ENCODE results near the gene ABHD11. TPM values are rescaled to one million over a fixed set of nuclear protein-coding genes. Genes with fewer than 3 reads are reported as not detected.

Gene ABHD11
- total and polyA plus RNA-seq, 4 donors = 5.1 to 7.6 (median 6.6) TPM

DNA sequence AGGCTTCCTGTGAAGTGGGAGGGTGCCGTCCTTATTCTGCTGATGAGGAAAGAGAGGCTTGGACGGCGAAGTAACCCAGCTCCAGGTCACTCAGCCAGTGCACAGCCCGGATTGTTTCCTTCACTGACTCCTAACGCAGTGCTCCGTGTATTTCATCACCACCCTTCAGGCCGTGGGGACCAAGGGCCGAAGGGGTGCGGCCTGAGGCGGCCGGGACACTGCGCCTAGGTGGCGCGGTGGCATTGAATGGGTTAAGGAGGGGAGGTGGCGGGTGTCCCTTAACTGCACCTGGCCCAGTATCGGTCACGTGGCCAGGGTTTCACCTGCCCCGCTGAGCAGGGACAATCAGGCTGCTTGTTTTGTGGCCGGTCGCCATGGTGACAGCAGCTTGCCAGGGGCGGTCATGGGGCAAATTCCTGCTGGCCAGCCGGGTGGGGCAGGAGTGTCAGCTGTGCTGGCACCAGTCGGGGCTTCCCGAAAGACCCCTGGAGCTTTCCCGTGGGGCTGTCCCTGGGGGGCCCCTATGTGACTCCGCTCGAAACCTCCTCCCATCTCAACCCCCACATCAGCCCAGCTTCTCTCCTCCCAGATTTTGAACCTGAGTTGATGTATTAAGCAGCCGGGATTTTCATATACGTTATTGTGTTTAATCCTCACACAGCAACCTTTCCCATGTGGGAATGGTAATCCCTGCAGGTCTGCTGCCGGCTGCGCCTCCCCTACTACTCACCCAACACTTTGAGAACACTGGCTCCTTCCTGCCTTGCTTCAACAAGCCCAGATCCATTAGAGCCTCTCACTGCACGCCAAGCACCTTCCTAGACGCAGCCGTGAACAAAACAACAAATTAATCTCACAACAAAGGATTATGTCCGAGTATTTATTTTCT lies 4.4 kb upstream of the ABHD11 start (continued):
- TF ChIP-seq, protein P1, sequence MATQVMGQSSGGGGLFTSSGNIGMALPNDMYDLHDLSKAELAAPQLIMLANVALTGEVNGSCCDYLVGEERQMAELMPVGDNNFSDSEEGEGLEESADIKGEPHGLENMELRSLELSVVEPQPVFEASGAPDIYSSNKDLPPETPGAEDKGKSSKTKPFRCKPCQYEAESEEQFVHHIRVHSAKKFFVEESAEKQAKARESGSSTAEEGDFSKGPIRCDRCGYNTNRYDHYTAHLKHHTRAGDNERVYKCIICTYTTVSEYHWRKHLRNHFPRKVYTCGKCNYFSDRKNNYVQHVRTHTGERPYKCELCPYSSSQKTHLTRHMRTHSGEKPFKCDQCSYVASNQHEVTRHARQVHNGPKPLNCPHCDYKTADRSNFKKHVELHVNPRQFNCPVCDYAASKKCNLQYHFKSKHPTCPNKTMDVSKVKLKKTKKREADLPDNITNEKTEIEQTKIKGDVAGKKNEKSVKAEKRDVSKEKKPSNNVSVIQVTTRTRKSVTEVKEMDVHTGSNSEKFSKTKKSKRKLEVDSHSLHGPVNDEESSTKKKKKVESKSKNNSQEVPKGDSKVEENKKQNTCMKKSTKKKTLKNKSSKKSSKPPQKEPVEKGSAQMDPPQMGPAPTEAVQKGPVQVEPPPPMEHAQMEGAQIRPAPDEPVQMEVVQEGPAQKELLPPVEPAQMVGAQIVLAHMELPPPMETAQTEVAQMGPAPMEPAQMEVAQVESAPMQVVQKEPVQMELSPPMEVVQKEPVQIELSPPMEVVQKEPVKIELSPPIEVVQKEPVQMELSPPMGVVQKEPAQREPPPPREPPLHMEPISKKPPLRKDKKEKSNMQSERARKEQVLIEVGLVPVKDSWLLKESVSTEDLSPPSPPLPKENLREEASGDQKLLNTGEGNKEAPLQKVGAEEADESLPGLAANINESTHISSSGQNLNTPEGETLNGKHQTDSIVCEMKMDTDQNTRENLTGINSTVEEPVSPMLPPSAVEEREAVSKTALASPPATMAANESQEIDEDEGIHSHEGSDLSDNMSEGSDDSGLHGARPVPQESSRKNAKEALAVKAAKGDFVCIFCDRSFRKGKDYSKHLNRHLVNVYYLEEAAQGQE (IDR thresholded peaks at IDR 0.05) = peak; percentile 51

DNA sequence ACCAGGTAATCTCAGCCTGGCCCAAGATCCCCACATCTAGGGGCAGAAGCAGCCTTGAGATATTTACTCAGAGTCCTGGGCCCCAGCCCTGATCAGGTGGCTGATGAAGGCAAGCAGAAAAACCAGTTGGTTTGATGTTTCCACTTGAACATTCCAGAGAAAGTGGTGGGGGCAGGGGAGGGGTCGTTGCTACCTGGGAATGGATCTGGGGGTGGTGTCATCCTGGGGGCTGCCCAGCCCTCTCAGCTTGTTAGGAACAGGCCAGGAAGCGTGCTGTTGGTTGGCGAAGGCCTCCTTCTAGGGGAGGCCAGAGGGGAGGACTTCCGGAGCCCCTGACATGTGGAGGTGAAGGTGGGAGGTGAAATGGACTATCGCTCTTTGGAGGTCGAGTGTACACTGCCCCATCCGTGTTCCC lies 3.7 kb upstream of the ABHD11 start:
- Histone ChIP-seq H3K4me3 (ENCODE audit: low read depth in 1 of 3, low read length in 3 of 3) (peak overlapping the region in 1 of 3 donors; percentile 26), H3K27ac (ENCODE audit: low read depth in 1 of 2, low read length in 2 of 2) (peak overlapping the region; percentile 66 to 83), H3K9me3 (ENCODE audit: control insufficient read depth in 4 of 4, low read length in 3 of 4) (no peaks in the 10 kb centered on the region), H3K4me1 (ENCODE audit: control insufficient read depth in 4 of 4, insufficient read depth in 4 of 4, low read length in 3 of 4) (peaks cover 0 to 31% (median 16%) of the 10 kb centered on the region in 4 donors), H3K9ac (ENCODE audit: low read depth in 1 of 2, low read length in 2 of 2) (peak overlapping the region in 1 of 2 donors; percentile 62), H3K27me3 (ENCODE audit: control insufficient read depth in 4 of 4, insufficient read depth in 4 of 4, low read length in 3 of 4) (no peaks in the 10 kb centered on the region), H3K36me3 (ENCODE audit: control insufficient read depth in 4 of 4, insufficient read depth in 3 of 4, low read depth in 1 of 4, low read length in 3 of 4) (peaks cover 0 to under 1% (median 0%) of the 10 kb centered on the region in 4 donors)
- TF ChIP-seq EGR1 (IDR thresholded peaks at IDR 0.05; ENCODE audit: low read depth in 2 of 2) = no peak
- TF ChIP-seq, protein P2, sequence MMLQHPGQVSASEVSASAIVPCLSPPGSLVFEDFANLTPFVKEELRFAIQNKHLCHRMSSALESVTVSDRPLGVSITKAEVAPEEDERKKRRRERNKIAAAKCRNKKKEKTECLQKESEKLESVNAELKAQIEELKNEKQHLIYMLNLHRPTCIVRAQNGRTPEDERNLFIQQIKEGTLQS (IDR thresholded peaks at IDR 0.05) = no peak
- TF ChIP-seq FOXA1 (IDR thresholded peaks at IDR 0.05) = no peak
- no peak for TF ChIP-seq SP1 (IDR thresholded peaks at IDR 0.05)
- TF ChIP-seq, protein P3, sequence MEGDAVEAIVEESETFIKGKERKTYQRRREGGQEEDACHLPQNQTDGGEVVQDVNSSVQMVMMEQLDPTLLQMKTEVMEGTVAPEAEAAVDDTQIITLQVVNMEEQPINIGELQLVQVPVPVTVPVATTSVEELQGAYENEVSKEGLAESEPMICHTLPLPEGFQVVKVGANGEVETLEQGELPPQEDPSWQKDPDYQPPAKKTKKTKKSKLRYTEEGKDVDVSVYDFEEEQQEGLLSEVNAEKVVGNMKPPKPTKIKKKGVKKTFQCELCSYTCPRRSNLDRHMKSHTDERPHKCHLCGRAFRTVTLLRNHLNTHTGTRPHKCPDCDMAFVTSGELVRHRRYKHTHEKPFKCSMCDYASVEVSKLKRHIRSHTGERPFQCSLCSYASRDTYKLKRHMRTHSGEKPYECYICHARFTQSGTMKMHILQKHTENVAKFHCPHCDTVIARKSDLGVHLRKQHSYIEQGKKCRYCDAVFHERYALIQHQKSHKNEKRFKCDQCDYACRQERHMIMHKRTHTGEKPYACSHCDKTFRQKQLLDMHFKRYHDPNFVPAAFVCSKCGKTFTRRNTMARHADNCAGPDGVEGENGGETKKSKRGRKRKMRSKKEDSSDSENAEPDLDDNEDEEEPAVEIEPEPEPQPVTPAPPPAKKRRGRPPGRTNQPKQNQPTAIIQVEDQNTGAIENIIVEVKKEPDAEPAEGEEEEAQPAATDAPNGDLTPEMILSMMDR (IDR thresholded peaks at IDR 0.05; ENCODE audit: low read depth, low read length, missing input control) = no peak
- TF ChIP-seq, protein P4, sequence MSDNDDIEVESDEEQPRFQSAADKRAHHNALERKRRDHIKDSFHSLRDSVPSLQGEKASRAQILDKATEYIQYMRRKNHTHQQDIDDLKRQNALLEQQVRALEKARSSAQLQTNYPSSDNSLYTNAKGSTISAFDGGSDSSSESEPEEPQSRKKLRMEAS (IDR thresholded peaks at IDR 0.05) = no peak
- no peak for DNase-seq (ENCODE audit: low spot score)
- 49% methylated on average over 7 of the region's 7 CpGs for WGBS

DNA sequence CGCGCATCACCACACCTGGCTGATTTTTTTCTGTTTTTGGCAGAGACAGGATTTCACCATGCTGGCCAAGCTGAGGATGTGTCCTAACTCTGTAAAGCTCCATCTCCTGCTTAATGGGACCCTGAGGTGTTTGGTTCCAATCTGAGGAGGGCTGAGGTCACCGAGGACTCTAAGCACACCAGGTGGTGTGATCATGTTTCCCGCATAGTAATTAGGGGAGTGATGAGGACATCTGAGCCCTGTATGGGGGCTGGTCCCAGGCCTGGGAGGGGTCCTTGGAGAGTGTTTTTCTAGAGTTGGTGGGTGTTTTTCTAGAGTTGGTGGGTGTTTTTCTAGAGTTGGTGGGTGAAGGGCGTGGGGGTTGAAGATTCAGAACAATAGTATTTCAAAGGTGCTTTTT lies 3.0 kb upstream of the ABHD11 start:
- TF ChIP-seq HNF4G (IDR thresholded peaks at IDR 0.05) = no peak
- no peak for DNase-seq (ENCODE audit: low spot score)
- 89% methylated on average over 5 of the region's 5 CpGs for WGBS
- Histone ChIP-seq H3K9me3 (ENCODE audit: control insufficient read depth in 4 of 4, low read length in 3 of 4) (no peaks in the 10 kb centered on the region), H3K27ac (ENCODE audit: low read depth in 1 of 2, low read length in 2 of 2) (peak overlapping the region in 1 of 2 donors; percentile 9), H3K36me3 (ENCODE audit: control insufficient read depth in 4 of 4, insufficient read depth in 3 of 4, low read depth in 1 of 4, low read length in 3 of 4) (peaks cover 0 to 8% (median 0%) of the 10 kb centered on the region in 4 donors), H3K27me3 (ENCODE audit: control insufficient read depth in 4 of 4, insufficient read depth in 4 of 4, low read length in 3 of 4) (no peaks in the 10 kb centered on the region), H3K4me1 (ENCODE audit: control insufficient read depth in 4 of 4, insufficient read depth in 4 of 4, low read length in 3 of 4) (peaks cover 0 to 31% (median 16%) of the 10 kb centered on the region in 4 donors), H3K4me3 (ENCODE audit: low read depth in 1 of 3, low read length in 3 of 3) (no peak overlapping the region), H3K9ac (ENCODE audit: low read depth in 1 of 2, low read length in 2 of 2) (no peak overlapping the region)

All from liver (tissue), 9 donors.